GM19468 (cell line): Measurements from ENCODE around the gene LYPD3.
"Not testable (repeated sequence)": the region's sequence is repeated elsewhere in the genome, so short reads cannot be mapped to it uniquely, and the experiment has no call there.

ENCODE experiments used
- ATAC-seq: cut with Tn5 transposase; IDR thresholded peaks from one replicate; pipeline ENCODE4 v1.9.1; 2021; ENCODE audit warnings: mild to moderate bottlenecking, moderate library complexity, moderate number of reproducible peaks; ENCODE audit not compliant: unreplicated experiment; ENCODE audit errors: extremely low read depth

The LYPD3 gene

GRCh38 chr19:43465468-43466120 lies at the start of gene LYPD3:
LYPD3 (minus strand) TSS chr19:43465608; CDS start chr19:43465571, 37 bp downstream.
- no peak for ATAC-seq

GRCh38 chr19:43512399-43512798 lies 47.0 kb upstream of the LYPD3 start:
- ATAC-seq = not testable (repeated sequence)

DNA sequence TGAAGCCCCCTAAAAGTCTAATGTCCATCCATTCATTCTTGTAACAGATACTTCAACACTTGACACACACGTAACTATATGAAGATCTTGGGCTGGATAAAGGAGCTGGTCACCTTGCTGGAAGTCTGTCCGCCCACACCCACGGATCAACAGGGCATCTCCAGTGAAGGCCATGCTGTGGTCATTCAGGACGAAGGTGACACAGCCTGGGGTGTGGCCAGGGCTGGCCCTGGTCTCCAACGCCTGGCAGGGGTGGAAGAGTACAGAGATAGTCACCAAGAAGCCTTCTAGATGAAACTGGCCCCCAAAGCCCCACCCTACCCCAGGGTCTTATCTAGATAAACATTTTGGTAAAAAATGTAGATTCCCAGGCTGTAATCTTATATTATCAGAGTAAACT lies 45.9 kb upstream of the LYPD3 start:
- ATAC-seq = no peak

- ATAC-seq = no peak
Observed at GRCh38 chr19:43510713-43511112, 45.3 kb upstream of the LYPD3 start.

DNA sequence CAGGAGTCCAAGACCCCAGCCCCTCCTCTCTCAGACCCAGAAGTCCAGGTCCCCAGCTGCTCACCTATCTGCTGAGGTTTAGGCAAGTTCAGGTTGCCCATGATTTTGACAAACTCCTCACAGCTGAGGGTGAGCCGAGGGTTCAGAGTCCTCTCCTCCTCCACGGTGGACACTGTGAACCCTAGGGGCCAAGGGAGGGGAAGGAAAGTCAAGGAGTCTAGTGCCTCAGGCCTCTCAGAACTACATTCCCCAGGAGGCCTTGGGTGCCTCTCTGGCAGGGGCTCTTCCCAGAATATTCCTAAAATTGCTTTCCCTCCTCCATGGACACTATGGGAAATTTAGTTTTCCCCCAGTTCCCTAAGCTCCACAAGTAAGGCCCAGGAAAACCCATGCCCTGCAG lies 42.5 kb upstream of the LYPD3 start:
- ATAC-seq = no peak

DNA sequence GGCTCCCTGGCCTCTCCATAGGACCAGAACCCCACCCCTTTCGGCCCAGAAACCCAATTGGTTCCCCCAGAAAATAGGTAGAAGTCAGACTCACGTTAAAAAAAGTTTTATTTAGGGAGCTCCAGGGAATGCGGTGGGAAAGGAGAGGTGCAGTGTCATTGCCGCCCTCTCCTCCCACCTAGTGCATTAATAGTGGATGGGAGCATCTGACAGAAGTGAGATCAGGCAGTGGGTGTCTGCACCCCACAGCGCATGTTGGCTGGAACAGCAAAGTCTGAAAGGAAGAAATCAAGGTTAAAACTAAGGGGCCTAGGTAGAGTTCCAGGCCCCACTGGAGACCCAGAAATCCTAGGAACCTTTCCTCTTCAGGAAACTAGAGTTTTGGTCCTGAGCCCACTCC lies 41.2 kb upstream of the LYPD3 start:
- ATAC-seq = no peak

GRCh38 chr19:43505941-43506340 lies 40.5 kb upstream of the LYPD3 start:
- ATAC-seq = no peak

DNA sequence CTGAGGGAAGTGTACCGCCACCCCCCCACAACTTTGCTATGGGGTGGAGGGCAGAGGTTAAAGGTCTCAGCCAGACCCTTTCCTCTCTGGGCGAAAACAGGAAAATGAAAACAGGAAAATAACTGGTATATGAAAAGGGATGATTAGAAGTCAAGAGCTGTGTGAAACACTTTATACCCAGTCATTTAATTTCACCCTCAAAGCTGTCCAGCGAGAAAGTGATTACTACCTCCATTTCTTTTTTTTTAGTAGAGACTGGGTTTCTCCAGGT lies 39.7 kb upstream of the LYPD3 start:
- ATAC-seq = no peak

- no peak for ATAC-seq
Observed at GRCh38 chr19:43504426-43505185, 39.2 kb upstream of the LYPD3 start, which contains the start of gene PHLDB3. PHLDB3 (minus strand) TSS chr19:43504746; CDS start chr19:43504118, 628 bp downstream.

- peak; percentile 64 for ATAC-seq
Observed at GRCh38 chr19:43503501-43504425, 38.4 kb upstream of the LYPD3 start.

DNA sequence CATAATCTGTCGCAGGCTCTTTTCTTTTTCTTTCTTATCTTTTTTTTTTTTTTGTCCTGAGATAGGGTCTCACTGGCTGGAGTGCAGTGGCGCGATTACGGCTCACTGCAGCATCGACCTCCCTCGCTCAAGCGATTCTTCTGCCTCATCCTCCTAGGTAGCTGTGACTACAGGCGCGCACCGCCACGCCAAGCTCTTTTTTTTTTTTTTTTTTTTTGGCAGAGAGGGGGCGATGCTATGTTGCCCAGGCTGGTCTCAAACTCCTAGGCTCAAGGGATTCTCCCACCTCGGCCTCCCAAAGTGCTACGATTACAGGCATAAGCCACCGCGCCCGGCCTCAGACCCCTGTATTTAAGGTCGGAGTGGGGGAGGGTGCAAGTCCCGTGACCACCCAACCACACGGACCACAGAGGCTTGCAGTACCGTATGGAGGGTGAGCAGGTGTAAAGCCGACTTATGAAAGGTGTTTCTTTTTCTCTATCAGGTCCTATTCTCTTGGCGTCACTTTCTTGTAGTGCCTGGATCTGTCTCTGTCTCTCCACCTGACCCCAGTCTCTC lies 37.1 kb upstream of the LYPD3 start:
- no peak for ATAC-seq

DNA sequence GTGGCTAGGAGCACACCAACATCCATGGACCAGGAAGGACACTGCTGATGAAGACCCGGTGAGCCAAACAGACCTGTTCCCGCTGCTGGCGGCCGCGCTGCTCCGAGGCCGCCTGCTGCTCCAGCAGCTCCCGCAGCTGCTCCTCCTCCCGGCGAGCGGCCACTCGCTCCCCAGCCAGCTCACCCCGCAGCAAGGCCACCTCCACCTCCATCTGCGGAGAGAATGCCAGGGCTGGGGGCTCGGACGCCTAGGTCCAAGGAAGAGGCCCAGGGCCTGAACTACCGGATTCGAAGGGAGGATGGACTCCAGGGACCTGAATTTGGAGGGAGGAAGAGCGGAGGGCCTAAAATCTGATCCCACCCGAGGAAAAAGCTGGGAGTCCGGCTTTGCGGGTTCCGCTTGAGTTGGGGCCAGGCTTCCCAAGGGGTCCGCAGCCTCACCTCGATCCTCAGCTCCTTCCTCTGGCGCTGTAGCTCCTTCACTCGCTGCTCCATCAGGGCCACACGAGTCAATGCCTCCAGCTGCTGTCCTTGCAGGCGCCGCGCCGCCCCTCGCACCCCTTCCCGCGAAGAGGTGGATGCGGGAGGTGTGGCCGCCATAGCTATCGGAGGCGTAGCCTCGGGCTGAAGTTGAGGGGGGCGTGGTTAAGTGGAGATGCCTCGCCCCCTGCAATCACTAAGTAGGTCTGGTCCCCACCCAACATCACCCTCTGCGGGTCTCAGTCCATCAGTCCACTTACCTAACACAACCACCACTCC lies 36.4 kb upstream of the LYPD3 start:
- ATAC-seq = no peak

- ATAC-seq = no peak
Observed at GRCh38 chr19:43499042-43499441, 33.6 kb upstream of the LYPD3 start.

DNA sequence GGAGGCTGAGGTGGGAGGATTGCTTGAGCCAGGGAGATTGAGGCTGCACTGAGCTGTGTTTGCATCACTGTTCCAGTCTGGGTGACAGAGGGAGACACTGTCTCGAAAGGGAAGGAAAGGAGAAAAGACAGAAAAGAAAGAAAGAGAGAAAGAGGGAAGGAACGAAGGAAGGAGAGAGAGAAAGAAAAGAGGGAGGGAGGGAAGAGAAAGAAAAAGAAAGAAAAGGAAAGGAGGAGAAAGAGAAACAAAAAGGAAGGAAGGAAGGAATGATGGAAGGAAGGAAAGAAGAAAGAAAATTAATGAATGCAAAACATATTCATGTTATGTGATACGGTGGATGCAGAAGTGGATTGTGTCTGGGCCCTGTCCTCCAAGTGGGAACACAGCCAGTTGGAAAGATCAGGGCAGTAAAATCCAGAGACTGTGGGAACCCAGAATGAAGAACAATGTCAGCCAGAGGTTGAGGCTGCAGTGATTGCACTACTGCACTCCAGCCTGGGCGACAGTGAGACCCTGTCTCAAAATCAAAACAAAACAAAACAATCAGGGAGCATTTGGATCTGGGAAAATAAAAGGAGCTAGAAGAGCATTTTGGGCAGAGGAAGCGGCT lies 32.9 kb upstream of the LYPD3 start:
- no peak for ATAC-seq

DNA sequence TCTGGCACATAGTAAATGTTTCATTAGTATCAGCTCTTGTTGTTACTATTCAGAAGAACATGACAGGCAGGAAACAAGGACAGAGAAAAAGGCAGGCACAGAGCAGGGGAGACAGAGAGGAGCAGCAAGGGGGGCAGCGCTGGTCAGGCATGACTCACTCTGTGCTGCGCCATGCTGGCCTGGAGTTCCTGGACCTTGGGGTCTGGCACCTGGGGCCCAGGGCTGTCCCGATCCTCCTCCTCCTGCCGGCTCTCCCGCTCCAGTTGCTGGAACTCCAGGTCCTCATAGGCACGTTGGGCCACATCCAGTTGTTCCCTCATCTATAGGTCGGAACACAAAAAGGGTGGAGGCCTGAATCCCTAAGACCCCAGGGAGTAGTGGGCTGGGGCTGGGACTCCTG lies 31.6 kb upstream of the LYPD3 start:
- no peak for ATAC-seq

- ATAC-seq = no peak
Observed at GRCh38 chr19:43495082-43495481, 29.7 kb upstream of the LYPD3 start.

- no peak for ATAC-seq
Observed at GRCh38 chr19:43490759-43491158, 25.4 kb upstream of the LYPD3 start.

DNA sequence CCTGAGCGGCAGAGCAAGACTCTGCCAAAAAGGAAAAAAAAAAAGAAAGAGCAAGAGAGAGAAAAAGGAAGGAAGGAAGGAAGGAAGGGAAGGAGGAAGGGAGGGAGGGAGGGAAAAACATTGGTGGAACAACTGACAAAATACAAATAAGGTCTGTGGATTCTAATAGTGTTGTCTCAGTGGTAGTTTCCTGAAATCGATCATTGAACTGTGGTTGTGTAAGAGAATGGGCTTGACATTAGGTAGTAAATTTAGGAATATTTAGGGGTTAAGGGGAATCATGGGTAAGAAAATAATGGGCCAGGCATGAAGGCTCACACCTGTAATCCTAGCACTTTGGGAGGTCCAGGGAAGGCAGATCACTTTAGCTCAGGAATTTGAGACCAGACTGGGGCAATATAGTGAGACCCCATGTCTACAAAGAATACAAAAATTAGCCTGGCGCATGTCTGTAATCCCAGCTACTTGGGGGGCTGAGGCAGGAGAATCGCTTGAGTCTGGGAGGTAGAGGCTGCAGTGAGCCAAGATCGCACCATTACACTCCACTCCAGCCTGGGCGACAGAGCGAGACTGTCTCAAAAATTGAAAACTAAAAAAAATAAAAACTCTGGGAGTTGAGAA lies 24.7 kb upstream of the LYPD3 start:
- ATAC-seq = no peak

GRCh38 chr19:43489310-43489709 lies 23.9 kb upstream of the LYPD3 start:
- no peak for ATAC-seq
